GM12892 (cell line): ENCODE measurements around the gene WEE1.
"Not testable (repeated sequence)": the region's sequence is repeated elsewhere in the genome, so short reads cannot be mapped to it uniquely, and the experiment has no call there.

ENCODE experiments used
- DNase-seq: peaks from one replicate; pipeline ENCODE4 v3.0.0; 2011; ENCODE audit not compliant: insufficient read length
- FAIRE-seq: peaks from 2 replicates; lab custom pipeline; 2011; peaks lifted over from hg19 to GRCh38; lab: Jason Lieb, UNC
- POLR2A ChIP-seq: IDR thresholded peaks from 2 replicates; pipeline ENCODE4 v1.6.1; 2011; ENCODE audit warnings: low read depth, low read length, control low read depth
- POLR2AphosphoS5 ChIP-seq: IDR thresholded peaks from 2 replicates; pipeline ENCODE4 v1.6.1; 2011; ENCODE audit warnings: low read depth, low read length, control low read depth
- TAF1 ChIP-seq: IDR thresholded peaks from 2 replicates; pipeline ENCODE4 v1.6.1; 2011; ENCODE audit warnings: low read depth, mild to moderate bottlenecking, control low read depth, low read length, borderline replicate concordance

The WEE1 gene

GRCh38 chr11:9535189-9535781 is 38.2 kb upstream of the WEE1 start:
- peak; percentile 94 for FAIRE-seq
- DNase-seq: peak; percentile 42
- TF ChIP-seq TAF1 (no peak), POLR2AphosphoS5 (no peak), POLR2A (no peak)

GRCh38 chr11:9538548-9538947 is 34.9 kb upstream of the WEE1 start:
- FAIRE-seq (no peak), DNase-seq (no peak)
- TF ChIP-seq TAF1: no peak
- TF ChIP-seq POLR2A: no peak
- no peak for TF ChIP-seq POLR2AphosphoS5

GRCh38 chr11:9549216-9549615 is 24.3 kb upstream of the WEE1 start:
- not testable (repeated sequence) for DNase-seq, FAIRE-seq

- FAIRE-seq: no peak
- TF ChIP-seq TAF1 (no peak), POLR2AphosphoS5 (no peak)
- DNase-seq: no peak
Measured at GRCh38 chr11:9550191-9550628, 23.3 kb upstream of the WEE1 start.

GRCh38 chr11:9561279-9561982 is 12.0 kb upstream of the WEE1 start:
- TF ChIP-seq POLR2A (no peak), POLR2AphosphoS5 (no peak), TAF1 (no peak)
- DNase-seq: no peak
- FAIRE-seq: no peak

GRCh38 chr11:9562716-9563115 is 10.8 kb upstream of the WEE1 start:
- DNase-seq (no peak), FAIRE-seq (peak; percentile 14)
- TF ChIP-seq POLR2A: no peak
- TF ChIP-seq TAF1: no peak
- no peak for TF ChIP-seq POLR2AphosphoS5

- no peak for DNase-seq
- FAIRE-seq: no peak
- TF ChIP-seq POLR2AphosphoS5 (no peak), TAF1 (no peak), POLR2A (no peak)
Measured at GRCh38 chr11:9563196-9563730, 10.2 kb upstream of the WEE1 start.

GRCh38 chr11:9565822-9566560 is 7.5 kb upstream of the WEE1 start:
- DNase-seq (peak; percentile 28), FAIRE-seq (peak; percentile 91)
- TF ChIP-seq POLR2A (peak; percentile 37; the same call in 1 of the 2 replicates), POLR2AphosphoS5 (no peak), TAF1 (no peak)

- TF ChIP-seq POLR2AphosphoS5: no peak
- no peak for TF ChIP-seq TAF1
- TF ChIP-seq POLR2A: no peak
- FAIRE-seq: peak; percentile 5
- DNase-seq: no peak
Measured at GRCh38 chr11:9566561-9567063, 6.9 kb upstream of the WEE1 start.

- no peak for DNase-seq
- TF ChIP-seq POLR2A (no peak), TAF1 (no peak), POLR2AphosphoS5 (no peak)
- FAIRE-seq: no peak
Measured at GRCh38 chr11:9567401-9567800, 6.1 kb upstream of the WEE1 start.

GRCh38 chr11:9568161-9568853 is 5.2 kb upstream of the WEE1 start:
- DNase-seq: no peak
- TF ChIP-seq TAF1 (no peak), POLR2A (no peak), POLR2AphosphoS5 (no peak)
- FAIRE-seq: no peak
